Parathyroid adenoma (tissue), 2 donors: ENCODE data around the gene AVPR2.

ENCODE experiments used
- H2AFZ ChIP-seq: fragments of 300-600 bp; sonication (generic); one replicate; pipeline ENCODE4 v1.7.0; 2017; ENCODE audit warnings: antibody characterized with exemption, mild to moderate bottlenecking
- H3K27ac ChIP-seq: fragments of 300-600 bp; sonication (generic); one replicate; pipeline ENCODE4 v1.7.0; 2017
- H3K27me3 ChIP-seq: fragments of 300-600 bp; sonication (generic); one replicate; pipeline ENCODE4 v1.7.0; 2017; ENCODE audit warnings: low read length; ENCODE audit not compliant: control insufficient read depth, insufficient read depth
- H3K36me3 ChIP-seq: fragments of 300-600 bp; sonication (generic); one replicate; pipeline ENCODE4 v1.7.0; 2017; ENCODE audit warnings: low read length; ENCODE audit not compliant: control insufficient read depth, insufficient read depth
- H3K4me1 ChIP-seq: fragments of 300-600 bp; sonication (generic); one replicate; pipeline ENCODE4 v1.7.0; 2017; ENCODE audit warnings: control low read depth
- H3K4me2 ChIP-seq: fragments of 300-600 bp; sonication (generic); one replicate; pipeline ENCODE4 v1.7.0; 2017; ENCODE audit warnings: low read length
- H3K4me3 ChIP-seq: fragments of 300-600 bp; sonication (generic); one replicate; pipeline ENCODE4 v1.7.0; 2017; ENCODE audit warnings: low read depth, low read length
- H3K79me2 ChIP-seq: fragments of 300-600 bp; sonication (generic); one replicate; pipeline ENCODE4 v1.7.0; 2017; ENCODE audit warnings: control low read depth
- H3K9ac ChIP-seq: fragments of 300-600 bp; sonication (generic); one replicate; pipeline ENCODE4 v1.7.0; 2017; ENCODE audit warnings: mild to moderate bottlenecking
- H3K9me3 ChIP-seq: fragments of 300-600 bp; sonication (generic); one replicate; pipeline ENCODE4 v1.7.0; 2017; ENCODE audit warnings: low read length; ENCODE audit not compliant: control insufficient read depth
- CTCF ChIP-seq: fragments of 300-600 bp; sonication (generic); IDR thresholded peaks from one replicate; pipeline ENCODE4 v1.7.0; 2017; ENCODE audit warnings: antibody characterized with exemption, mild to moderate bottlenecking
- donor health status: primary hyperparathyroidism.

The AVPR2 gene

GRCh38 chrX:153941336-153942252 is 37.1 kb downstream of the AVPR2 start:
- H3K4me3 ChIP-seq, result no peak overlapping the region
- H3K4me1 ChIP-seq, result no peaks in the 10 kb centered on the region
- no peaks in the 10 kb centered on the region for H3K27me3 ChIP-seq
- H3K27ac ChIP-seq, result no peak overlapping the region
- H3K9ac ChIP-seq, result no peak overlapping the region
- no peaks in the 10 kb centered on the region for H3K9me3 ChIP-seq
- no peak overlapping the region for H2AFZ ChIP-seq
- no peak overlapping the region for H3K4me2 ChIP-seq
- H3K36me3 ChIP-seq, result no peaks in the 10 kb centered on the region
- no peak for TF ChIP-seq CTCF
- H3K79me2 ChIP-seq, result no peaks in the 10 kb centered on the region

DNA sequence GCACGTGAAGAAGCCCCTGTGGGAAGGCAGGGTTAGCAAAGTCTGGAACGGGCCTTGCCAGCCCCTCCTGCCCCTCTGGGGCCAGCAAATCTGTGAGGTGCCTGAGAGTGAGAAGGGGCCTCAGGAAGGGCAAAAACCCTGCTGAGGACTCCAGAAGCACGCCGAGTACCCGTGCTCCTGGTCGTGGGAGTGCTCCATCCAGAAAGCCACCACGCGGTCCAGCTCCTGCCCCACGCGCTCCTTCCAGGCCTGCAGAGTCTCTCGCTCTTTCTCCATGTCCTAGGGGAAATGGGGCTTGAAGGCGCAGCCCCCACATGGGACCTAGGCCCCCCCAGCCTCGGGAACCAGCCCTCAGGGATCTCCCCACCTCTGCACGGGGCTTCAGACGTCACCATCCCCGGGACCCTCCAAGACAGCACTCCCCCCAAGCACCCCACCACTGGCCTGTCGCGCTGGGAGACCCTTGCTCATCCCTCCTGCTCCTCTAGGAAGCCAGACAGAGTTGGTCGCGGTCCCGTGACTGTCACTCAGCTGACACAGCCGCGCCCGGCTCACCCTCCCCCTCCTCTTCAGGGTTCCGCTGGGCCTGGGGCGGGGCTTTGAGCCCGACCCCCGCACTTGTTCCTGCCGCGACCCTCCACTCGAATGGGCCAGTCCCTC is 39.8 kb downstream of the AVPR2 start, which contains the start of gene RENBP:
TSS of gene RENBP (minus strand) at position 504 of the 660 bp plus-strand sequence. CDS start at position 471, 33 bp downstream.
- Histone ChIP-seq H3K27ac (no peak within 1 kb of the TSS), H2AFZ (no peak within 1 kb of the TSS), H3K4me3 (no peak within 1 kb of the TSS), H3K36me3 (no peaks in the 10 kb centered on the region), H3K9me3 (no peaks in the 10 kb centered on the region), H3K4me2 (no peak within 1 kb of the TSS), H3K4me1 (no peaks in the 10 kb centered on the region), H3K9ac (no peak within 1 kb of the TSS), H3K79me2 (no peaks in the 10 kb centered on the region), H3K27me3 (no peaks in the 10 kb centered on the region)
- TF ChIP-seq CTCF, result no peak

DNA sequence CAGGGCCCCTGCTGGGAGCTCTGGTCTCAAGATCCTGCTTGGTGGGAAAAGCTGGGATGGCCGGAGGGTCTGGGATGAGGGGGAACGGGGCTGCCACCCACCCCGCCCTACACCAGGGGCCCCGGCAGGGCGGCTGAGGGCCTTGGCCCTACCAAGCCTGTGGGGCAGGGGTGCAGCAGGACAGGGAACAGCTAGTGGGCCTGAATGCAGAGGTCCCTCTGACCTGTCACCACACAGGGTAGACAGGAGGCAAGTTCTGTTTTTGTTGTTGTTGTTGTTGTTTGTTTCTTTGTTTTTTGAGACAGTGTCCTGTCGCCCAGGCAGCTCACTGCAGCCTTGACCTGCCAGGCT is 40.3 kb downstream of the AVPR2 start:
- no peak overlapping the region for H3K27ac ChIP-seq
- H3K9ac ChIP-seq, result no peak overlapping the region
- no peaks in the 10 kb centered on the region for H3K36me3 ChIP-seq
- no peaks in the 10 kb centered on the region for H3K9me3 ChIP-seq
- H3K4me3 ChIP-seq, result no peak overlapping the region
- TF ChIP-seq CTCF, result no peak
- no peaks in the 10 kb centered on the region for H3K79me2 ChIP-seq
- H3K4me1 ChIP-seq, result no peaks in the 10 kb centered on the region
- no peak overlapping the region for H3K4me2 ChIP-seq
- no peaks in the 10 kb centered on the region for H3K27me3 ChIP-seq
- no peak overlapping the region for H2AFZ ChIP-seq

DNA sequence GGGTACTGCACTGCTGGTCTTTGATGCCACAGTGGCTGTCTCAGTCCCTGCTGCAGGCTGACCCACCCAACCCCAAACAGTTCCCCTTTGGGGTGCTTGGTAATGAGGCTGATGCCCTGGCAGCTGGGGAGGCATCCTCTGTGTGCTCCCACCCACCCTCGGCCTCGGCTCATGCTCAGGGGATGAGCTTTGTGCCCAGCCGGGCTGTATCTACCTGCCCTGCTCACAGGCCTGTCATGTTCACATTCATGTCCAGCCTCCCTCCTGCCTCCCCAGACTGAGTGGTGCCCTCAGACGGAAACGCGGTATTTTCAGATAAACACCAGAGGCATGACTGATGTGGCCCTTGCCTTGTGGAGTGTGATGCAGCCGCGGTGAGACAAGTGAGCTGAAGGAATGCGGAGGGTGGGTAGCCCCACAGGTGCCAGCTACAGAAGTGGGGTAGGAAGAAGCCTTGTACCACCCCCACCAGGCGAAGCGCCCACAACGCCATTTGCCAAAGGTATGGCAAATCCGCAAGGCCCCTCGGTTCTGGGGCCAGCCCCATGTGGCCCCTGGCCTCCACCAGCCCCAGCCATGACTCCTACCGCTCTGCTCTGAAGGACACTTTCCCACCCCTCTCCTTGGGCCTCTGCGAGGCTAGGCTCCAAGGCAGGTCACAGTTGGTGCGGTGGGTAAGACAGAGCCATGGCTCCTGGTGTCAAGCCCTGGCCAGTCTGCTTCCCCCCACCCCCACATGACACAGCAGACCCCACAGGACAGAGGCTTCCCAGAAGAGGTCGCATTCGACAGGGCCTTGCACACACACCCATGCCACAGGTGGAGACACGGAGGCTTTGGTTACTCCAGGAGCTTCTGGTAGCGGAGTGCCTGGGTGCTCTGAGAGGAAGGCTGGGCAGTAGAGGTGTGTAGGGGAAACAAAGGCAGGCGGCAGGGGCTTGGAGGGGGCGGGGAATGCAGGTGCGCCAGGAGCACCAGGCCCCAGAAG is 41.8 kb downstream of the AVPR2 start:
- no peaks in the 10 kb centered on the region for H3K36me3 ChIP-seq
- H3K27ac ChIP-seq, result no peak overlapping the region
- no peaks in the 10 kb centered on the region for H3K27me3 ChIP-seq
- H3K4me1 ChIP-seq, result no peaks in the 10 kb centered on the region
- H3K4me2 ChIP-seq, result no peak overlapping the region
- TF ChIP-seq CTCF, result no peak
- no peak overlapping the region for H3K9ac ChIP-seq
- no peaks in the 10 kb centered on the region for H3K79me2 ChIP-seq
- H3K9me3 ChIP-seq, result no peaks in the 10 kb centered on the region
- H2AFZ ChIP-seq, result no peak overlapping the region
- H3K4me3 ChIP-seq, result no peak overlapping the region
